ENCODE measurements around the gene KDM6A. TPM values are rescaled to one million over a fixed set of nuclear protein-coding genes. Genes with fewer than 3 reads are reported as not detected.

The KDM6A gene
- total and polyA plus RNA-seq, 9 of the 15 experiments (the other 6 are each of a cell fraction or from before 2014, with no cell fraction given), result 8.4 to 34.3 (median 22.9) TPM

GRCh38 chrX:44843753-44844152, 29.2 kb upstream of the KDM6A start, which contains the start of gene DUSP21 (continued):
- TF ChIP-seq DEAF1 (CRISPR knock-in tag; IDR thresholded peaks at IDR 0.05) (no peak), BRCA1 (IDR thresholded peaks at IDR 0.05) (no peak), BRCA1 (CRISPR knock-in tag; IDR thresholded peaks at IDR 0.05) (no peak), HSF4 (CRISPR knock-in tag; IDR thresholded peaks at IDR 0.05; ENCODE audit: borderline replicate concordance) (no peak), ZNF12 (CRISPR knock-in tag; IDR thresholded peaks at IDR 0.05) (no peak), ZNF511 (CRISPR knock-in tag; IDR thresholded peaks at IDR 0.05) (no peak), JUND (IDR thresholded peaks at IDR 0.05; ENCODE audit: borderline replicate concordance, low read depth, low read length) (no peak), JUND (tag; IDR thresholded peaks at IDR 0.05; ENCODE audit: borderline replicate concordance, low read depth, low read length) (no peak), NCOA1 (IDR thresholded peaks at IDR 0.05; ENCODE audit: low read depth) (no peak), ASH1L (IDR thresholded peaks at IDR 0.05; ENCODE audit: borderline replicate concordance, low read depth, partially characterized antibody) (no peak), MYBL2 (IDR thresholded peaks at IDR 0.05; ENCODE audit: low read depth) (no peak), MYBL2 (CRISPR knock-in tag; IDR thresholded peaks at IDR 0.05; ENCODE audit: borderline replicate concordance) (no peak), MYC (IDR thresholded peaks at IDR 0.05; ENCODE audit: low read depth, low read length) (peak; percentile 25; the same call in 1 of the 2 replicates), MYC (CRISPR knock-in tag; IDR thresholded peaks at IDR 0.05; ENCODE audit: borderline replicate concordance, low read depth) (no peak), CCNT2 (IDR thresholded peaks at IDR 0.05; ENCODE audit: borderline replicate concordance, extremely low read depth, insufficient read length, low read depth, low read length) (no peak), ZNF184 (CRISPR knock-in tag; IDR thresholded peaks at IDR 0.05) (no peak), CTCF (IDR thresholded peaks at IDR 0.05 in 2 of 3, conservative IDR thresholded peaks at IDR 0.05 in 1 of 3; ENCODE audit: insufficient read depth in 2 of 3, low read depth in 1 of 3, low read length in 3 of 3) (no peak)
